SKM-1 (cell line): ENCODE data around the gene BMPR1A.

Experiments used
- DNase-seq: peaks from one replicate; lab custom pipeline; 2025; ENCODE audit not compliant: unreplicated experiment; lab: John Stamatoyannopoulos, UW

Gene BMPR1A

GRCh38 chr10:86759073-86759672 lies 2.8 kb downstream of the BMPR1A start:
- DNase-seq, result no peak

- DNase-seq, result no peak
Measured at GRCh38 chr10:86763404-86763803, 7.0 kb downstream of the BMPR1A start.

- no peak for DNase-seq
Measured at GRCh38 chr10:86765548-86765947, 9.1 kb downstream of the BMPR1A start.

DNA sequence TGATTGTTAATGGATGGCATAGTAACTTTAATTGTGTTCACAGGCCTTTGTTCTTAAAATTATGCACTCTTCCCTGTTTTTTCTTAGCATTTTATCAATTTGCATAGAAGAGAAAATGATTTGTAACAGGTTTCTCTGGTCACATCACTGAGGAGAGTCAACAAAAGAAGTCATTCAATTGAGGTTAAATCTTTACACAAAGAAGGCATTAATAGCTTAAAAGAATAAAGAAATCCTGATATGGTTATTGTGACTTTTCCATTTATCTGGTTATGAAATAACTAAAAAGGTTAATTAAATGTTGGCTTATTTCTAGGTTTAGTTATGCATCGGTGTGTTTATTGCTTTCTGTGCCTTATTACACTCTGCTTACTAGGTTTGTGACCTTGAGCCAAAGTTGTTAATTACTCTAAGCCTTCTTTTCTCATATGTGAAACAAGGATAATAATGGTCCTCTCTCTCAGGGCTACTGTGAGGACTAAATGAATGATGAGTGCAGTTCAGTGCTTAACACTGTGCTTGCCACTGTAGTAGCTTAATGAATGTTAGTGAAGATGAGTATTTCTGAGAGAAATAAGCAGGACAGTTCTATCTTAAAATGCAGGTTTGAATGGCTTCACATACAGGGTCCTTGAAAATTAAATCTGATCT lies 12.1 kb downstream of the BMPR1A start:
- DNase-seq, result no peak

DNA sequence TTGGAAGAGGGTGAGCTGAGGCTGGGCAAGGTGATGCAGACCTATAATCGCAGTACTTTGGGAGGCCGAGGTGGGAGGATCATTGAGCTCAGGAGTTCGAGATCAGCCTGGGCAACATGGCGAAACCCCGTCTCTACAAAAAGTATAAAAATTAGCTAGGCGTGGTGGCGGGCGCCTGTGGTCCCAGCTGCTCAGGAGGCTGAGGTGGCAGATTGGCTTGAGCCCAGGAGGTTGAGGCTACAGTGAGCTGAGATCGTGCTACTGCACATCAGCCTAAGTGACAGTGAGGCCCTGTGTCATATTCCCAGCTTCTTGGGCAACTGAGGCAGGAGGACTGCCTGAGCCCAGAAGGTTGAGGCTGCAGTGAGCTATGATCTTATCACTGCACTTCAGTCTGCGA lies 13.6 kb downstream of the BMPR1A start:
- no peak for DNase-seq

- no peak for DNase-seq
Measured at GRCh38 chr10:86770412-86770960, 14.1 kb downstream of the BMPR1A start.

DNA sequence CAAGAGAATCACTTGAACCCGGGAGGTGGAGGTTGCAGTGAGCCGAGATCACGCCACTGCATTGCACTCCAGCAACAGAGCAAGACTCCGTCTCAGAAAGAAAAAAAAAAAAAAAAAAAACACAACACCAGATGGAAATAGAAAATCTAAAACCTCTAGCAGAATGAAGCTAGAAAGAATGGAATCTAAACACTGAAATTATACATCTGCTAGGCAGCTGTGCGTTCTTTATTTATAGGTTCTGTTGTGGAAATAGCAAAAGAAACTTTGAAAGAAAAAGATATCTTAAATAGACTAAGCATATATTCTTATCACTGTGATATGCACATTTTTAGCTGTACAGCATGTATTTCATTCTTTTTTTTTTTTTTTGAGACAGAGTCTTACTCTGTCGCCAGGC lies 17.1 kb downstream of the BMPR1A start:
- no peak for DNase-seq

DNA sequence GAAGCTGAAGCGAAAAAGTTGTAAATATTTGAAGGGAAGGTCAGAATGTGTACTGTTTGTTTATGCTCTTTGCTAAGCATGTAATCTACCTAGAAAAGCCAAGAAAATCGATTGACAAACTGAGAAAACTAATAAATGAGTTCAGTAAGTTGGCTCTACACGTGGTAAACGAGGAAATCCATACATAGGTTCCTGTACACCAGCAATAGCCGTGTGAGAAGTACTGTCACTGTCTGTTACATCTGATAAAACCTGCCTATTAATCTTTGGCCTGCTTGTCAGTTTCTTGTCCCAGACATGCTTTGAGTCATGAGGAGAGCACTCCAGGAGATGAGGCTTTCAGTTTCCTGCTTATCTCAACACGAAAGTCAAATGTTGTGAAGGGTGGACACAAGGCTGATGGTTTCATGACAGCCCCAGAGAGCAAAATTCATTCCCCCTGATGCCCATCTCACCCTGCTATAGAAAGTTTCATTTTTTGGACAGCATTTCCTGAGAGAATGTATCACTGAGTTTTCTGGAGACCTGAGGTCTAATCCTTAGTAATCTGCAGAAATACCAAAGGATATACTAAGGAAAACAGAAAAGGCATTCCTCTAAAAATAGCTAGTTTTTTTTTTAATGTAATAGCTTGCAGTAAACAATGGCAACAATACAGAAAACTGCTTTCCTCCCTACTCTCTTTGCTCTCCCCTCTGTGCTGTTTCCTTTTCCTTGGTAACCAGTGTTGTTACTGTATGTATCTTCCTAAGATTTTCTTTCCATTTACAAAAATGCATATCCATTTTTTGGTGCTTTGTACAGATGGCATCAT lies 18.8 kb downstream of the BMPR1A start:
- no peak for DNase-seq

DNA sequence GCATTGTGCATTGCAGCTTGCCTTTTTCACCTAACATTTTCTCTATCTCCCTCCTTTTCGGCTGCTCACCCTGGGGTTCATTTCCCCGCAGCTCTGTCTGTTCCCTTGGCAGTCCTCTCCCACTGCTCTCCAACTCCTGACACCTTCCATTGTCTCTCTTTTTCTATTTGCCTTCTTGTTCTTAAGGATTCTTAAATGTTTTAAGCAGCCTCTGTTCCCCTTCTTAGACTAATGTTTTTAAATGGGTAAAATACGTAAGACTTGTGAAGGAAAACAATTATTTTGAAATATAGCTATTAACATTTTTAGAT lies 19.4 kb downstream of the BMPR1A start:
- DNase-seq, result no peak

GRCh38 chr10:86779220-86780017 lies 23.0 kb downstream of the BMPR1A start:
- DNase-seq, result no peak

- DNase-seq, result no peak
Measured at GRCh38 chr10:86782701-86783418, 26.4 kb downstream of the BMPR1A start.

GRCh38 chr10:86785037-86785436 lies 28.6 kb downstream of the BMPR1A start:
- no peak for DNase-seq

DNA sequence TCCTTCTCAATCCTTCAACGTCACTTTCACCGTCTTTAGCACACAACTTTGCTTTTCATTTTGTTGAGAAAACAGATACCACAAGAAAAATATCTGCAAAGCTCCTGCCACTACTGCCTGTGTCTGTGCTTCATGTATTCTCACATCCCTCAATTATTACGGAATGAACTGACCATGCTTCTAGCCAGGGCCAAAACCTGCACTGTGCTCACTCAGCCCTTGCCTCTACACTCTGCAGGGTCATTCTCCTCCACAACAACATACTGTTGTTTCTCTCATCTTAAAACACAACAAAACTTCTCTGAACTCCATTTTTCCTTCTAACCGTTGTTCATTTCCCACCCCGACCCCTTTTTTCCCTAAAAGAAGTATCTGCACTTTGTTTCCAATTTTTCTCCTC lies 29.5 kb downstream of the BMPR1A start:
- DNase-seq, result no peak

DNA sequence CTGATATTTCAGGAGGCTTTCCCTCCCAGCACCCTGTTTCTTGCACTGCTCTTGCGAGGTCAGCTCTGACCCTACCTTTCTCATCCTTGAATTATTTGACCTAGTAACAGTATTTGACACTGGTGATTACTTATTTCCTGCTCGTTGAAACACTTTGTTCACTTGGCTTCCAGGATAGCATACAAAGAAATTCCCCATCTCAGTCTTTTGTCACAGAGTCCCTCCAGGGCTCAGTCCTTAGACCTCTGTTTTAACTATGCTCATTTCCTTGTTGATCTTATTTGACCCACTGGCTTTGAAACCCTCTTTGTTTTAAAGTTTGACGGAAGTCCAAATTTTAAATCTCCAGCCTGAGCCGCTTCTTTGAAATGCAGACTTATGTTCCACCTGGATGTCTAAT lies 29.9 kb downstream of the BMPR1A start:
- no peak for DNase-seq

DNA sequence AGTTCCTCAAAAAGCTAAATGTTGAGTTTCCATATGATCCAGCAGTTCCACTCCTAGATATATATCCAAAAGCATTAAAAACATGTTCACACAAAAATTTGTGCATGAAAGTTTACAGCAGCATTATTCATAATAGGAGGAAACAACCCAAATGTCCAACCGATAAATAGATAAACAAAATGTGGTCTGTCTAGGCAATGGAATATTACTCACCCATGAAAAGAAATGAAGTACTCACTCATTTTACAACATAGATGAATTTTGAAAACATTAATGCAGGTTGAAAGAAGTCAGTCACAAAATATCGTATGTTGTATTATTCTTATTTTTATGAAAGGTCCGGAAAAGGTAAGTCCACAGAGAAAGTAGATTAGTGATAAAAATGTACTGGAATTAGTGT lies 34.0 kb downstream of the BMPR1A start:
- no peak for DNase-seq

GRCh38 chr10:86792461-86793167 lies 36.2 kb downstream of the BMPR1A start:
- DNase-seq, result no peak

GRCh38 chr10:86793696-86794095 lies 37.3 kb downstream of the BMPR1A start:
- no peak for DNase-seq

GRCh38 chr10:86795353-86795752 lies 38.9 kb downstream of the BMPR1A start:
- no peak for DNase-seq

DNA sequence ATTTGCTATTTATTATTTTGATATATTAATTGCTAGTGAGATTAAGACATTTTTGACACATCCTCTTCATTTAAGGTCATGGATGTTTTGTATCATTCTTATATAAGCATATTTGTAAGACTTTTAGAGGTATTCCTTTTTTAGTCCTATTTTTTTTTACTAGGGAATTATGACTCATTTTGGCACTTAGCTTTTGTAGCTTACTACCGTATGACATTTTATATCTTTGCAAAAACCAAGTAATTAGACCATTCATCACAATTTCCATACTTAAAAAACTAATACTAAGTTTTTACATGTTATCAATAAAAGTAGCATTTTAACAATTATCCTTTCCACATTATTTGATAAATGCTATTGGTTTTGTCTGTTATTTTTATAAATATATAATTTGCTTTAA lies 41.6 kb downstream of the BMPR1A start:
- no peak for DNase-seq

DNA sequence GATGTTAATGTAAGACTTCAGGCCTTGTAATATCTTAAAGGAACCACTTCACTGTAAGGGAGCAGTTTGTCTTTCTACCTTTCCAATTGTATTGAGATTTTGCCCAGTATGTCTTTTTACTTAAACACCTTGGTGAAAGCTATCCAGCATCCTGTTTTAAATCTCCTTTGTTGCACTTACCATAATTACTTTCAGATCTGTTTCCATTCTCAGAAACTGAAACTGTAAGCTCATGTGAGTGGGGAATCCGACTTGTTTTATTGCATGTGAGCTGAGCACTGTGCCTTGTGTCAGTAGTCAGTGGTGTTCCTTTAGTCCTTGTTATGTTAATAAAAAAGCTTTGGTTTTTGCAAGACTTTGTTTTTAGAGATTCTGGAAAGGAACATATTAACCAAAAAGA lies 42.2 kb downstream of the BMPR1A start:
- DNase-seq, result no peak
